Measurements from ENCODE around the gene DUSP22.

- TF ChIP-seq, protein P1, sequence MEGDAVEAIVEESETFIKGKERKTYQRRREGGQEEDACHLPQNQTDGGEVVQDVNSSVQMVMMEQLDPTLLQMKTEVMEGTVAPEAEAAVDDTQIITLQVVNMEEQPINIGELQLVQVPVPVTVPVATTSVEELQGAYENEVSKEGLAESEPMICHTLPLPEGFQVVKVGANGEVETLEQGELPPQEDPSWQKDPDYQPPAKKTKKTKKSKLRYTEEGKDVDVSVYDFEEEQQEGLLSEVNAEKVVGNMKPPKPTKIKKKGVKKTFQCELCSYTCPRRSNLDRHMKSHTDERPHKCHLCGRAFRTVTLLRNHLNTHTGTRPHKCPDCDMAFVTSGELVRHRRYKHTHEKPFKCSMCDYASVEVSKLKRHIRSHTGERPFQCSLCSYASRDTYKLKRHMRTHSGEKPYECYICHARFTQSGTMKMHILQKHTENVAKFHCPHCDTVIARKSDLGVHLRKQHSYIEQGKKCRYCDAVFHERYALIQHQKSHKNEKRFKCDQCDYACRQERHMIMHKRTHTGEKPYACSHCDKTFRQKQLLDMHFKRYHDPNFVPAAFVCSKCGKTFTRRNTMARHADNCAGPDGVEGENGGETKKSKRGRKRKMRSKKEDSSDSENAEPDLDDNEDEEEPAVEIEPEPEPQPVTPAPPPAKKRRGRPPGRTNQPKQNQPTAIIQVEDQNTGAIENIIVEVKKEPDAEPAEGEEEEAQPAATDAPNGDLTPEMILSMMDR (IDR thresholded peaks at IDR 0.05; ENCODE audit: low read depth, low read length), result no peak
- no peak for TF ChIP-seq EZH2phosphoT487 (IDR thresholded peaks at IDR 0.05; ENCODE audit: low read depth)
Measured at GRCh38 chr6:321536-322258, 29.4 kb downstream of the DUSP22 start.
